Activated T-cell treated with anti-CD3 and anti-CD28 coated beads, Interleukin-2, amount 50 U/mL, for 72 hours (primary cell): Measurements from ENCODE around the gene SPTB. TPM values are rescaled to one million over a fixed set of nuclear protein-coding genes. Genes with fewer than 3 reads are reported as not detected.

Experiments
- ATAC-seq, 2 donors: fragments of 150-1000 bp; cut with Tn5 transposase; replicated peaks in 1 of 2; 2 replicates each; pipeline ENCODE4 v1.10.0; 2021; ENCODE audit warnings: moderate library complexity in 2 of 2, mild to moderate bottlenecking in 1 of 2
- DNase-seq, 2 donors: peaks; one replicate each; pipeline ENCODE4 v3.0.0; 2021 to 2022; ENCODE audit warnings: mixed read lengths in 1 of 2
- H3K27ac Mint-ChIP-seq: one replicate; pipeline ENCODE4 v1.8.0; 2022; ENCODE audit warnings: mild to moderate bottlenecking, moderate library complexity, mixed read lengths
- H3K27me3 Mint-ChIP-seq: one replicate; pipeline ENCODE4 v1.8.0; 2022; ENCODE audit warnings: low read depth, mixed read lengths
- H3K36me3 Mint-ChIP-seq, 2 donors: one replicate each; pipeline ENCODE4 v1.8.0; 2022; ENCODE audit warnings: mixed read lengths in 2 of 2, mild to moderate bottlenecking in 1 of 2; ENCODE audit not compliant: insufficient read depth in 2 of 2
- H3K4me1 Mint-ChIP-seq: one replicate; pipeline ENCODE4 v1.8.0; 2022; ENCODE audit warnings: low read depth, mixed read lengths
- H3K4me3 Mint-ChIP-seq, 2 donors: one replicate each; pipeline ENCODE4 v1.8.0; 2022; ENCODE audit warnings: mild to moderate bottlenecking in 2 of 2, mixed read lengths in 2 of 2, moderate library complexity in 2 of 2
- H3K9me3 Mint-ChIP-seq, 2 donors: one replicate each; pipeline ENCODE4 v1.8.0; 2022; ENCODE audit warnings: mixed read lengths in 2 of 2
- total RNA-seq, 2 donors: library from RNA; stranded (reverse); gene quantifications; one replicate each; pipeline ENCODE4 v1.2.3, GENCODE V29; 2022

Gene SPTB
- total RNA-seq, 2 donors from 2014 or later, result 0.23 to 0.70 TPM

- H3K4me3 Mint-ChIP-seq, result no peak overlapping the region
- H3K36me3 Mint-ChIP-seq, result no peaks in the 10 kb centered on the region
- H3K4me1 Mint-ChIP-seq, result no peaks in the 10 kb centered on the region
- peaks cover 16% of the 10 kb centered on the region for H3K27me3 Mint-ChIP-seq
- no peaks in the 10 kb centered on the region for H3K9me3 Mint-ChIP-seq
- DNase-seq, result no peak
- ATAC-seq, result no peak
- H3K27ac Mint-ChIP-seq, result no peak overlapping the region
Measured at GRCh38 chr14:64860039-64860438, 19.7 kb downstream of the SPTB start.

GRCh38 chr14:64857979-64858744 lies 21.5 kb downstream of the SPTB start:
- no peak overlapping the region for H3K4me3 Mint-ChIP-seq
- no peaks in the 10 kb centered on the region for H3K9me3 Mint-ChIP-seq
- no peak overlapping the region for H3K27ac Mint-ChIP-seq
- DNase-seq, result no peak
- ATAC-seq, result no peak
- H3K4me1 Mint-ChIP-seq, result no peaks in the 10 kb centered on the region
- peaks cover 21% of the 10 kb centered on the region for H3K27me3 Mint-ChIP-seq
- H3K36me3 Mint-ChIP-seq, result no peaks in the 10 kb centered on the region

- H3K27me3 Mint-ChIP-seq, result peaks cover 28% of the 10 kb centered on the region
- no peaks in the 10 kb centered on the region for H3K4me1 Mint-ChIP-seq
- H3K27ac Mint-ChIP-seq, result no peak overlapping the region
- H3K36me3 Mint-ChIP-seq, result no peaks in the 10 kb centered on the region
- DNase-seq (no peak), ATAC-seq (no peak)
- no peak overlapping the region for H3K4me3 Mint-ChIP-seq
- no peaks in the 10 kb centered on the region for H3K9me3 Mint-ChIP-seq
Measured at GRCh38 chr14:64856529-64857445, 22.9 kb downstream of the SPTB start.

- H3K27ac Mint-ChIP-seq, result no peak overlapping the region
- ATAC-seq, result no peak
Measured at GRCh38 chr14:64855721-64856528, 23.8 kb downstream of the SPTB start.

GRCh38 chr14:64850369-64851137 lies 29.2 kb downstream of the SPTB start:
- peaks cover 34% of the 10 kb centered on the region for H3K27me3 Mint-ChIP-seq
- peaks cover 12% of the 10 kb centered on the region for H3K4me1 Mint-ChIP-seq
- H3K9me3 Mint-ChIP-seq, result no peaks in the 10 kb centered on the region
- no peak for ATAC-seq
- H3K4me3 Mint-ChIP-seq, result no peak overlapping the region
- no peak overlapping the region for H3K27ac Mint-ChIP-seq
- DNase-seq, result no peak
- H3K36me3 Mint-ChIP-seq, result no peaks in the 10 kb centered on the region

More at GRCh38 chr14:64855721-64856528, 23.8 kb downstream of the SPTB start:
- H3K27me3 Mint-ChIP-seq, result peaks cover 31% of the 10 kb centered on the region
- H3K4me3 Mint-ChIP-seq, result no peak overlapping the region
- H3K4me1 Mint-ChIP-seq, result no peaks in the 10 kb centered on the region
- no peak for DNase-seq
- H3K9me3 Mint-ChIP-seq, result no peaks in the 10 kb centered on the region
- H3K36me3 Mint-ChIP-seq, result no peaks in the 10 kb centered on the region

GRCh38 chr14:64849940-64850339 lies 29.8 kb downstream of the SPTB start:
- Mint-ChIP-seq H3K36me3 (no peaks in the 10 kb centered on the region), H3K27ac (no peak overlapping the region), H3K27me3 (peaks cover 38% of the 10 kb centered on the region), H3K4me1 (peaks cover 12% of the 10 kb centered on the region), H3K9me3 (no peaks in the 10 kb centered on the region), H3K4me3 (no peak overlapping the region)
- DNase-seq (no peak), ATAC-seq (no peak)

GRCh38 chr14:64848239-64848638 lies 31.5 kb downstream of the SPTB start:
- ATAC-seq, result peak in 1 of 2 donors; percentile 54
- Mint-ChIP-seq H3K27ac (no peak overlapping the region), H3K27me3 (peaks cover 44% of the 10 kb centered on the region), H3K4me1 (peaks cover 12% of the 10 kb centered on the region), H3K9me3 (no peaks in the 10 kb centered on the region), H3K36me3 (no peaks in the 10 kb centered on the region), H3K4me3 (peak overlapping the region in 1 of 2 donors; percentile 3)
- DNase-seq, result no peak

- H3K4me1 Mint-ChIP-seq, result peaks cover 12% of the 10 kb centered on the region
Measured at GRCh38 chr14:64846319-64846718, 33.4 kb downstream of the SPTB start.

DNA sequence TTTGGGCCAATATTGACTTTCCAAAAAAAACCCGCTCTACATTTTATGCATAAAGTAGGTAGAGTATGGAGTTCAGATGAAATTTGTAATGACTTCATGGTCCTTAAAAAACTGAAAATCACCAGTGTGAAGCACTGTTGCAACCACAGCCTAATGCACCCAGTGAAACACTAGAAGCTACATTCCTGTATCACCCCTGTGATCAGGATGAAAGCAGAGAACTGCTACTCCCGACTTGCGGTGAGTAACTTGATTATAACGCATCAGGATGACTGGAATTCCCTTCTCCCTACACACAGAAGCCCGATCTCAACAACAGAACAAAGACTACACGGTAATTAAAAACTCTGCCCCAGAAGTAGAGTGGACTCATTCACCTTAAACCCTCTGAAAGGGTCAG lies 33.8 kb downstream of the SPTB start:
- ATAC-seq (no peak), DNase-seq (no peak)
- Mint-ChIP-seq H3K27me3 (peaks cover 41% of the 10 kb centered on the region), H3K36me3 (no peaks in the 10 kb centered on the region), H3K4me3 (no peak overlapping the region), H3K9me3 (no peaks in the 10 kb centered on the region), H3K27ac (no peak overlapping the region), H3K4me1 (peaks cover 12% of the 10 kb centered on the region)

More at GRCh38 chr14:64846319-64846718, 33.4 kb downstream of the SPTB start:
- Mint-ChIP-seq H3K27ac (no peak overlapping the region), H3K9me3 (no peaks in the 10 kb centered on the region), H3K4me3 (no peak overlapping the region), H3K36me3 (no peaks in the 10 kb centered on the region), H3K27me3 (peaks cover 41% of the 10 kb centered on the region)
- ATAC-seq (no peak), DNase-seq (no peak)

GRCh38 chr14:64844969-64845536 lies 34.7 kb downstream of the SPTB start:
- no peaks in the 10 kb centered on the region for H3K36me3 Mint-ChIP-seq
- no peaks in the 10 kb centered on the region for H3K9me3 Mint-ChIP-seq
- DNase-seq, result no peak
- no peak overlapping the region for H3K27ac Mint-ChIP-seq
- H3K4me3 Mint-ChIP-seq, result no peak overlapping the region
- H3K4me1 Mint-ChIP-seq, result peaks cover 12% of the 10 kb centered on the region
- peaks cover 34% of the 10 kb centered on the region for H3K27me3 Mint-ChIP-seq
- no peak for ATAC-seq

DNA sequence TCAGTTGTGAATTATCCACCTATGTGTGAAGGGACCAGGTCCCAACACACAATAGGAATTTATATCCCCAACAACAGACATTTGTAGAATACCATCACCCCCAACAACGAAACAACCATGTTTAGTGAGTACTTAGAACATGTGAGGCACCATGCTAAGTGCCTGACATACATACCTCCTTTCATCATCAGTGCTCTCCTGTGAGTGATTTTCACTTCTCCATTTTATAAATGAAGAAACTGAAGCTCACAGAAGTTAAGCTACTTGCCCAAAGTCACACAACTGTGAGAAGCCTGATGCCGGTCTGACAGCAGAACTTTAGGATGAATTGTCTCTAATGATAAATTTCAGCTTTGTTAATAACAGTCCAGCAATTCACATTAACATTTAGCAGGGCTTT lies 35.4 kb downstream of the SPTB start:
- Mint-ChIP-seq H3K4me3 (no peak overlapping the region), H3K4me1 (peaks cover 12% of the 10 kb centered on the region), H3K27ac (no peak overlapping the region), H3K36me3 (no peaks in the 10 kb centered on the region), H3K9me3 (no peaks in the 10 kb centered on the region), H3K27me3 (peaks cover 30% of the 10 kb centered on the region)
- ATAC-seq (no peak), DNase-seq (no peak)

- peaks cover 30% of the 10 kb centered on the region for H3K27me3 Mint-ChIP-seq
- H3K27ac Mint-ChIP-seq, result no peak overlapping the region
- no peak for DNase-seq
- H3K9me3 Mint-ChIP-seq, result no peaks in the 10 kb centered on the region
- H3K4me1 Mint-ChIP-seq, result peaks cover 12% of the 10 kb centered on the region
- H3K4me3 Mint-ChIP-seq, result no peak overlapping the region
- H3K36me3 Mint-ChIP-seq, result no peaks in the 10 kb centered on the region
- no peak for ATAC-seq
Measured at GRCh38 chr14:64843548-64843947, 36.2 kb downstream of the SPTB start.
